ENCODE measurements around the gene MORN5.

Gene MORN5

DNA sequence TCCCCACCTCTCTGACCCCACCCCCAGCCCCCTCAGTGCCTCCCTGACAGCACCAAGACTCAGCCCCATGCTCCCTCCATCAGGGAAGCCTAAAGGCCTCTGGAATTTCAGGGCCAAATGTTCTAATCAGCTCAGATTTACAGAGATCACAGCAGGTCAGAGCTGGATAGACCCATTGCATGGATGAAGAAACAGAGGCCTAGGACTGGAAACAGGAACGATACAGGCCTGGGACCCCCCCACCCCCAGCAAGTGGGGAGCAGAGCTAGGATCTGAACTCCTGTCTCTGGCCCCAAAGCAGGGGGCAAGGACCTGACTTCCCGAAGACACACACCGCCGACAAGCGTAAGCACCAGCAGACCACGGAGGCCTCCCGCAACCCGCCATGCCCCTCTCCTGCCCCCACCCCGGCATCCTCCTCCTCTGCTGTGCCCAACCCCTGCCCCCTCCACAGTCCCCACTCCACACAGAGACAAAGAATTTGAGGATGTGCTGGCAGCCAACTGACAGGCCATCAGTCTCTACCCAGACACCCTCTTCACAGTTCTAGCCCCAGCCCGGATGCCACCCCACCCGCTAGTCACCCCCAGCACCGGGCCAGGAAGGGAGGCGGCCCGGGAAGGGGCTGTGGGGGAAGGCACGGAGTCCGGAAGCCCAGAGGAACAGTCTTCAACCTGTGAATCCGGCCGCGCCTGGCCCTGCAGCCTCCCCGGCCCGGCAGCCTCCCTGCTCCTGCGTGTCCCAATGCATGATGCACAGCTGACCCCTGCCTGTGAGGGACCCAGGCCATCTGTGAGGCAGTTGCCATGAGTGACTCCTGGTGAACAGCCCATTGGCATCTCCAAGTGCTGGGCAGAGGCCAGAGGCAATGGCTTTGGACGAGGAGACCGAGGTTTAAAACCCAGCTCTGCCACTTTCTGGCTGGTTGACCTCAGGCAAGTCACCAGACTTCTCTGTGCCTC, 31.4 kb upstream of the MORN5 start:
- no peak for DNase-seq
- Histone ChIP-seq H2BK120ac (ENCODE audit: low read depth, low read length) (no peak overlapping the region), H4K91ac (ENCODE audit: low read length) (no peak overlapping the region), H2AK5ac (ENCODE audit: low read length, severe bottlenecking) (no peak overlapping the region), H3K9ac (ENCODE audit: low read length) (no peak overlapping the region), H3K27ac (ENCODE audit: low read length, poor library complexity, severe bottlenecking) (no peak overlapping the region), H3K18ac (ENCODE audit: low read depth in 1 of 2, low read length in 2 of 2) (no peak overlapping the region), H3K27me3 (ENCODE audit: control insufficient read depth in 1 of 2, insufficient read depth in 1 of 2, low read length in 2 of 2) (peaks cover 20 to 58% of the 10 kb centered on the region in 2 experiments), H3K36me3 (ENCODE audit: control insufficient read depth in 1 of 2, insufficient read depth in 2 of 2, low read depth in 1 of 2, low read length in 2 of 2) (no peaks in the 10 kb centered on the region), H3K4ac (ENCODE audit: low read depth in 1 of 2, low read length in 2 of 2) (no peak overlapping the region), H3K14ac (ENCODE audit: low read length in 2 of 2) (no peak overlapping the region), H2BK5ac (ENCODE audit: low read depth, low read length, poor library complexity, severe bottlenecking) (no peak overlapping the region), H2AFZ (ENCODE audit: low read depth, low read length) (no peak overlapping the region), H3K4me1 (ENCODE audit: control insufficient read depth, insufficient read depth, low read depth, low read length) (peaks cover 27% of the 10 kb centered on the region), H2BK15ac (ENCODE audit: low read depth, poor library complexity, severe bottlenecking) (no peak overlapping the region), H3K79me1 (replicated peaks; ENCODE audit: low read length, poor library complexity, severe bottlenecking) (no peaks in the 10 kb centered on the region), H3K4me2 (ENCODE audit: low read length, poor library complexity, severe bottlenecking) (no peak overlapping the region), H3K9me3 (ENCODE audit: control insufficient read depth, low read length) (no peaks in the 10 kb centered on the region), H2BK12ac (ENCODE audit: low read length in 2 of 2) (no peak overlapping the region), H3K4me3 (ENCODE audit: insufficient read depth in 1 of 2, low read depth in 1 of 2, low read length in 2 of 2) (no peak overlapping the region), H3K23ac (ENCODE audit: low read length in 2 of 2) (no peak overlapping the region), H4K8ac (ENCODE audit: low read length) (no peak overlapping the region)
- WGBS: 84% methylated on average over 24 of the region's 24 CpGs

DNA sequence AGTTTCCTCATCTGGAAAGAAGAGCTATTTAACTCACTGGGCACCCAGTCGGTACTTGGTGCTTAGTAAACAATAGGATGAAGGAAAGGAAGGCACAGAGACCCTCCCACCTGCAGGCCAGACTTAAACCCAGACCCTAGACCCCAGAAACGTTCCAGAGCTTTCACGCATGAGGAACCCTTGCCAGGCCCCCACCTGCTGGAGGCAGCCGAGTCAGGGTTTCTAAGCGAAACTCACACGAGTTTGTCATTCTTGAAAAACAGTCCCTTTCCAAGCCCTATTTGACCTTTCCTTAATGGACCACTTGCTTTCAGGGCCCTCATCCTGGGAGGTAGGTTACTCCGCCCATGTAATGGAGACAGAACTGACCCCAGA, 30.8 kb upstream of the MORN5 start:
- H3K9ac ChIP-seq (ENCODE audit: low read length): no peak overlapping the region
- no peak overlapping the region for H3K27ac ChIP-seq (ENCODE audit: low read length, poor library complexity, severe bottlenecking)
- no peaks in the 10 kb centered on the region for H3K9me3 ChIP-seq (ENCODE audit: control insufficient read depth, low read length)
- peaks cover 17 to 56% of the 10 kb centered on the region in 2 experiments for H3K27me3 ChIP-seq (ENCODE audit: control insufficient read depth in 1 of 2, insufficient read depth in 1 of 2, low read length in 2 of 2)
- H3K4ac ChIP-seq (ENCODE audit: low read depth in 1 of 2, low read length in 2 of 2): no peak overlapping the region
- no peak overlapping the region for H3K23ac ChIP-seq (ENCODE audit: low read length in 2 of 2)
- no peak overlapping the region for H3K18ac ChIP-seq (ENCODE audit: low read depth in 1 of 2, low read length in 2 of 2)
- H3K14ac ChIP-seq (ENCODE audit: low read length in 2 of 2): no peak overlapping the region
- no peak overlapping the region for H2BK120ac ChIP-seq (ENCODE audit: low read depth, low read length)
- no peak overlapping the region for H3K4me3 ChIP-seq (ENCODE audit: insufficient read depth in 1 of 2, low read depth in 1 of 2, low read length in 2 of 2)
- no peak overlapping the region for H2AK5ac ChIP-seq (ENCODE audit: low read length, severe bottlenecking)
- 71% methylated on average over 7 of the region's 7 CpGs for WGBS
- no peak overlapping the region for H2BK15ac ChIP-seq (ENCODE audit: low read depth, poor library complexity, severe bottlenecking)
- H4K91ac ChIP-seq (ENCODE audit: low read length): no peak overlapping the region
- no peak overlapping the region for H4K8ac ChIP-seq (ENCODE audit: low read length)
- peaks cover 27% of the 10 kb centered on the region for H3K4me1 ChIP-seq (ENCODE audit: control insufficient read depth, insufficient read depth, low read depth, low read length)
- no peak for DNase-seq
- no peak overlapping the region for H2BK12ac ChIP-seq (ENCODE audit: low read length in 2 of 2)
- H3K4me2 ChIP-seq (ENCODE audit: low read length, poor library complexity, severe bottlenecking): no peak overlapping the region
- H2AFZ ChIP-seq (ENCODE audit: low read depth, low read length): no peak overlapping the region
- H2BK5ac ChIP-seq (ENCODE audit: low read depth, low read length, poor library complexity, severe bottlenecking): no peak overlapping the region
- H3K79me1 ChIP-seq (replicated peaks; ENCODE audit: low read length, poor library complexity, severe bottlenecking): no peaks in the 10 kb centered on the region
- H3K36me3 ChIP-seq (ENCODE audit: control insufficient read depth in 1 of 2, insufficient read depth in 2 of 2, low read depth in 1 of 2, low read length in 2 of 2): no peaks in the 10 kb centered on the region

DNA sequence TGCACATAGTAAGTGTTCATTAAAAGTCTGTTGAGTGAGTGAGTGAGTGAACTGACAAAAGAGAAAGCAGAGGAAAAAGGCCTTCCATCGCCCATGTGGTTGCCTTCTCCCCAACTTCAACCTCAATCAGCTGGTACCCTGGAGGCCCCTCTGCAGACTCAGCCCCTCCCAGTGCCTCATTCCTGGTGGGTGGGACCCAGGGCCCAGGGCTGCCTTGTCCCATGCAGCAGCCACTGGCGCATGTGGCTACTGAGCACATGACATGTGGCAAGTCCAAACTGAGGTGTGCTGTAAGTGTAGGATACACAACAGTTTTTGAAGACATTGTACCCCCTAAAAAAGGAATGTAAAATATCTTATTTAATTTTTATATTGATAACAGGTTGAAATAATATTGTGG, 29.7 kb upstream of the MORN5 start:
- H3K4me2 ChIP-seq (ENCODE audit: low read length, poor library complexity, severe bottlenecking): no peak overlapping the region
- 100% methylated on average over 1 of the region's 2 CpGs for WGBS
- H3K23ac ChIP-seq (ENCODE audit: low read length in 2 of 2): no peak overlapping the region
- no peak overlapping the region for H2BK5ac ChIP-seq (ENCODE audit: low read depth, low read length, poor library complexity, severe bottlenecking)
- H3K9me3 ChIP-seq (ENCODE audit: control insufficient read depth, low read length): no peaks in the 10 kb centered on the region
- no peak overlapping the region for H3K4me3 ChIP-seq (ENCODE audit: insufficient read depth in 1 of 2, low read depth in 1 of 2, low read length in 2 of 2)
- H3K79me1 ChIP-seq (replicated peaks; ENCODE audit: low read length, poor library complexity, severe bottlenecking): no peaks in the 10 kb centered on the region
- H3K4ac ChIP-seq (ENCODE audit: low read depth in 1 of 2, low read length in 2 of 2): no peak overlapping the region
- DNase-seq: no peak
- H2AK5ac ChIP-seq (ENCODE audit: low read length, severe bottlenecking): no peak overlapping the region
- no peak overlapping the region for H2BK12ac ChIP-seq (ENCODE audit: low read length in 2 of 2)
- H3K14ac ChIP-seq (ENCODE audit: low read length in 2 of 2): peak overlapping the region in 1 of 2 experiments; percentile 33
- H3K9ac ChIP-seq (ENCODE audit: low read length): no peak overlapping the region
- H3K36me3 ChIP-seq (ENCODE audit: control insufficient read depth in 1 of 2, insufficient read depth in 2 of 2, low read depth in 1 of 2, low read length in 2 of 2): no peaks in the 10 kb centered on the region
- no peak overlapping the region for H3K18ac ChIP-seq (ENCODE audit: low read depth in 1 of 2, low read length in 2 of 2)
- no peak overlapping the region for H4K8ac ChIP-seq (ENCODE audit: low read length)
- peaks cover 30% of the 10 kb centered on the region for H3K4me1 ChIP-seq (ENCODE audit: control insufficient read depth, insufficient read depth, low read depth, low read length)
- H3K27me3 ChIP-seq (ENCODE audit: control insufficient read depth in 1 of 2, insufficient read depth in 1 of 2, low read length in 2 of 2): peaks cover 8 to 46% of the 10 kb centered on the region in 2 experiments
- H2BK120ac ChIP-seq (ENCODE audit: low read depth, low read length): no peak overlapping the region
- H2BK15ac ChIP-seq (ENCODE audit: low read depth, poor library complexity, severe bottlenecking): no peak overlapping the region
- no peak overlapping the region for H3K27ac ChIP-seq (ENCODE audit: low read length, poor library complexity, severe bottlenecking)
- no peak overlapping the region for H4K91ac ChIP-seq (ENCODE audit: low read length)
- no peak overlapping the region for H2AFZ ChIP-seq (ENCODE audit: low read depth, low read length)

DNA sequence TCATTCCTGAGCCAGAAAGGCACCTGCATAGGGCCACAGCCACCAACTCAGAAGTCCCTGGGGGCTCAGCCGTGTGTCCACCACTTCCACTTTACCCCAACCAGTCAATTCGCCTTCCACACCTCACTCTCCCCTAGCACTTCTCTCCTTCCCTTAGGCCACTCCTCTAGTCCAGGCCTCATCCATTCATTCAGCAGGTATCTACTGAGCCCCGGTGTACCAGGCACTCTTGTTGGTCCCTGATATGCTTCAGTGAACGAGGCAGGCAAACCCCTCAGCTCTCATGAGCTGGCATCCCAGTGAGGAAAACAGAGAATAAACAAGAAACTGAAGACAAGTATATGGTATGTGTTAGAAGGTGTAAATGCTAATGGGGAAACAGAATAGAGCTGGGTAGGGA, 28.9 kb upstream of the MORN5 start:
- Histone ChIP-seq H4K91ac (ENCODE audit: low read length) (no peak overlapping the region), H2BK12ac (ENCODE audit: low read length in 2 of 2) (no peak overlapping the region), H3K4me2 (ENCODE audit: low read length, poor library complexity, severe bottlenecking) (no peak overlapping the region), H3K23ac (ENCODE audit: low read length in 2 of 2) (no peak overlapping the region), H3K27me3 (ENCODE audit: control insufficient read depth in 1 of 2, insufficient read depth in 1 of 2, low read length in 2 of 2) (peaks cover 8 to 40% of the 10 kb centered on the region in 2 experiments), H2AK5ac (ENCODE audit: low read length, severe bottlenecking) (no peak overlapping the region), H3K4me3 (ENCODE audit: insufficient read depth in 1 of 2, low read depth in 1 of 2, low read length in 2 of 2) (no peak overlapping the region), H2BK15ac (ENCODE audit: low read depth, poor library complexity, severe bottlenecking) (no peak overlapping the region), H3K36me3 (ENCODE audit: control insufficient read depth in 1 of 2, insufficient read depth in 2 of 2, low read depth in 1 of 2, low read length in 2 of 2) (no peaks in the 10 kb centered on the region), H3K4ac (ENCODE audit: low read depth in 1 of 2, low read length in 2 of 2) (no peak overlapping the region), H2BK120ac (ENCODE audit: low read depth, low read length) (no peak overlapping the region), H4K8ac (ENCODE audit: low read length) (no peak overlapping the region), H3K14ac (ENCODE audit: low read length in 2 of 2) (no peak overlapping the region), H3K18ac (ENCODE audit: low read depth in 1 of 2, low read length in 2 of 2) (no peak overlapping the region), H3K79me1 (replicated peaks; ENCODE audit: low read length, poor library complexity, severe bottlenecking) (no peaks in the 10 kb centered on the region), H3K4me1 (ENCODE audit: control insufficient read depth, insufficient read depth, low read depth, low read length) (peaks cover 23% of the 10 kb centered on the region), H3K9ac (ENCODE audit: low read length) (no peak overlapping the region), H3K27ac (ENCODE audit: low read length, poor library complexity, severe bottlenecking) (no peak overlapping the region), H2AFZ (ENCODE audit: low read depth, low read length) (no peak overlapping the region), H3K9me3 (ENCODE audit: control insufficient read depth, low read length) (no peaks in the 10 kb centered on the region), H2BK5ac (ENCODE audit: low read depth, low read length, poor library complexity, severe bottlenecking) (no peak overlapping the region)
- 78% methylated on average over 4 of the region's 4 CpGs for WGBS
- no peak for DNase-seq

Data from mesenchymal stem cell (in vitro differentiated cells and primary cell).